Measurements from ENCODE around the gene PUS1. TPM values are rescaled to one million over a fixed set of nuclear protein-coding genes. Genes with fewer than 3 reads are reported as not detected.

The PUS1 gene
- total and polyA plus RNA-seq, 3 donors from 2014 or later, result 16.9 to 26.0 (median 25.2) TPM

DNA sequence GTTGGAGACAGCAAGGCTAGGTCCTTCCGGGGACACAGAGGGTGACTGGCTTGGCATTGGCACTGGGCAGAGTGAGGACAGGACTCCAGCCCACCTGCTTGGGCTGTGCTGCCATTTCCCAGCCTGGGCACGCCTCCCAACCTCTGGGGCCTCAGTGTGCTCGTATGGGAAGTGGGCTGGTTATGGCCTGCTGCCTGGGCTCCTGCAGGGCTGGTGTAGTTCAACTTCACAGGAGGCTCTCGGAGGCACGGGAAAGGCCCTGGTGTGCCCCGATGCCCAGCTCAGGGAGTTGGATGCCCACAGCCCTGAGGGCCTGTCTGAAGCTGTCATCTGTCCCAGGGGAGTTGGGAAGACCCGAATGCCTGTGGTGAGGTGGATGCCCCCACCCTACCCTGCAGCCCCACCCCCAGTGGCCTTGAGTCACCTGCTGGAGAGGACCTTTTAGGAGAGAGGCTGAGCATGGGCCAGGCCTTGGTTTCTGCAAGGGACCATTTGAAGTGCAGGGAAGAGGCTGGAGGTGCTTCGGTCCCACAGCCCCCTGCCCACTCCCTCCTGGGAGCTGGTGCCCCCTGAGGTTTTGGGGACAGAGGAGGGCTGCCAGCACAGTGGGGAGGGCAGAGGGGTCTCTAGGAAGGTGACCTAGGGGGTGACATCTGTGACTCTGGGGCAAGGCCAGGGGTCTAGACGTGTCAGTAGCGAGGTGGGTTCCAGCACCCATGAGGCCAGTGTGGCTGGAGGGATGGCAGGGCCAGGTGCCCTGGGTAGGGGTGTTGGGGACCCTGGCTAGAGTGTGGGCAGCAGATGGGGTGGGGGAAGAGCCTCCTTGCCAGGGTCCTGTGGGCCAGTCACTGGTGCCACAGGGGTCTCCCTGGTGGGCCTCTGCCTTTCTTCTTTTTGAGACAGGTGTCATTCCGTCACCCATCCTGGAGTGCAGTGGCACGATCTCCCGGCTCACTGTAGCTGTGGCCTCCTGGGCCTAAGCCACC is 25.5 kb upstream of the PUS1 start:
- Histone ChIP-seq H3K27me3 (no peaks in the 10 kb centered on the region), H3K4me1 (peaks cover 17% of the 10 kb centered on the region), H3K9me3 (no peaks in the 10 kb centered on the region), H3K36me3 (ENCODE audit: low read depth, missing control alignments) (no peaks in the 10 kb centered on the region), H3K27ac (no peak overlapping the region), H3K4me3 (no peak overlapping the region)
- DNase-seq, result no peak
- TF ChIP-seq POLR2A (IDR thresholded peaks at IDR 0.05), result no peak
- TF ChIP-seq, protein P1, sequence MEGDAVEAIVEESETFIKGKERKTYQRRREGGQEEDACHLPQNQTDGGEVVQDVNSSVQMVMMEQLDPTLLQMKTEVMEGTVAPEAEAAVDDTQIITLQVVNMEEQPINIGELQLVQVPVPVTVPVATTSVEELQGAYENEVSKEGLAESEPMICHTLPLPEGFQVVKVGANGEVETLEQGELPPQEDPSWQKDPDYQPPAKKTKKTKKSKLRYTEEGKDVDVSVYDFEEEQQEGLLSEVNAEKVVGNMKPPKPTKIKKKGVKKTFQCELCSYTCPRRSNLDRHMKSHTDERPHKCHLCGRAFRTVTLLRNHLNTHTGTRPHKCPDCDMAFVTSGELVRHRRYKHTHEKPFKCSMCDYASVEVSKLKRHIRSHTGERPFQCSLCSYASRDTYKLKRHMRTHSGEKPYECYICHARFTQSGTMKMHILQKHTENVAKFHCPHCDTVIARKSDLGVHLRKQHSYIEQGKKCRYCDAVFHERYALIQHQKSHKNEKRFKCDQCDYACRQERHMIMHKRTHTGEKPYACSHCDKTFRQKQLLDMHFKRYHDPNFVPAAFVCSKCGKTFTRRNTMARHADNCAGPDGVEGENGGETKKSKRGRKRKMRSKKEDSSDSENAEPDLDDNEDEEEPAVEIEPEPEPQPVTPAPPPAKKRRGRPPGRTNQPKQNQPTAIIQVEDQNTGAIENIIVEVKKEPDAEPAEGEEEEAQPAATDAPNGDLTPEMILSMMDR (IDR thresholded peaks at IDR 0.05), result no peak
- intact Hi-C loops (cut with DNase I; ENCODE audit: low total_unique reads), result no loop called here
- 88 to 94% methylated on average over 3 to 12 of the region's 13 CpGs for WGBS, 2 donors

DNA sequence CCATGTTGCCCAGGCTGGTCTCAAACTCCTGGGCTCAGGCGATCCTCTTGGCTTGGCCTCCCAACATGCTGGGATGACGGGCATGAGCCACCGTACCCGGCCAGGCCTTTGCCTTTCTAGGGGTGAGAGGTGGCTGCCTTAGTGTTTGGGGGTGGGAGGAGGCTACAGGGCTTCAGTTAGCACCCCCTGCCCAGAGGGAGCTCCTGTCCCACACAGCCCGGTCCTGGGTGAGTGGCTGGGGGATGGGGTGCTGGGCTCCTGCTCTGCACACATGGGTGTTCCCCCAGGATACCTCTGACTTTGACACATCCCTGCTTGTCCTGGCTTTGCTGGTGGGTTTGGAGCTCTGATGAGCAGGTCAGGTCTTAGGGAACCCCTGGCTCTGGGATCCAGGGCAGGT is 24.7 kb upstream of the PUS1 start:
- WGBS, 2 donors, result 83 to 91% methylated on average over 4 to 5 of the region's 5 CpGs
- H3K27me3 ChIP-seq, result no peaks in the 10 kb centered on the region
- DNase-seq, result no peak
- no peaks in the 10 kb centered on the region for H3K9me3 ChIP-seq
- no peak overlapping the region for H3K27ac ChIP-seq
- intact Hi-C loops (cut with DNase I; ENCODE audit: low total_unique reads), result no loop called here
- no peaks in the 10 kb centered on the region for H3K36me3 ChIP-seq (ENCODE audit: low read depth, missing control alignments)
- H3K4me1 ChIP-seq, result peaks cover 17% of the 10 kb centered on the region
- H3K4me3 ChIP-seq, result no peak overlapping the region
- TF ChIP-seq POLR2A (IDR thresholded peaks at IDR 0.05), result no peak
- TF ChIP-seq, protein P1 (IDR thresholded peaks at IDR 0.05), result no peak

DNA sequence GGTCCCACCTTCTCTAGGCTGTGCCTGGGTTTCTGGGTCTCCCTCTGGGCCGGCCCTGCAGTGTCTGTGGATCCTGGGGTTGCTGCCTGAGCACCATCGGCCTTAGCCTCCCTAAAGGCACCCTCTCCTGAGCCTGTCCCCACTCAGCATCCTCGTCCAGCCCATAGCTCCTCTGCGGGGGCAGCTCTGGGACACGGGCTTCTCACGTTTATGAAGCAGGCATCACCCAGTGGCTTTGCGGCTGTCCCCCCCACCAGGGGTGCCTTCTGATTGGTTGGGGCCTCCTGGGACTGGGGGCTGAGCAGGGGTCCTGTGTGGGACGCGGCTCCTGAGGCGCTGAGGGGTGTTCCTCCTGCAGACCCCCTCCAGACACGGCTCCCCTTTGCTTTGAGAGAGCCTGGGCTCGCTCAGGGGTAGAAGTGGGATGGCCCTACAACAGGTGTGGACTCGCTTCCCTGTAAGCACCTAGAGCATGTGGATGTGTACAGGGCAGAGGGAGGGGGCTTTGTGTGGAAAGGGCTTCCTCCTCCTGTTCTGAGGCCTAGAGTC is 23.9 kb upstream of the PUS1 start:
- no peak for DNase-seq

GRCh38 chr12:131905630-131906091 is 23.4 kb upstream of the PUS1 start:
- no peak overlapping the region for H3K27ac ChIP-seq
- H3K4me3 ChIP-seq, result no peak overlapping the region
- H3K36me3 ChIP-seq (ENCODE audit: low read depth, missing control alignments), result no peaks in the 10 kb centered on the region
- TF ChIP-seq POLR2A (IDR thresholded peaks at IDR 0.05), result no peak
- TF ChIP-seq, protein P1 (IDR thresholded peaks at IDR 0.05), result no peak
- no peaks in the 10 kb centered on the region for H3K27me3 ChIP-seq
- intact Hi-C loops (cut with DNase I; ENCODE audit: low total_unique reads), result no loop called here
- DNase-seq, result no peak
- whole genome bisulfite sequencing, 2 donors, result 88 to 93% methylated on average over 14 to 15 of the region's 15 CpGs
- peaks cover 17% of the 10 kb centered on the region for H3K4me1 ChIP-seq
- H3K9me3 ChIP-seq, result no peaks in the 10 kb centered on the region

More for the DNA sequence above, 23.9 kb upstream of the PUS1 start:
- Histone ChIP-seq H3K27me3 (no peaks in the 10 kb centered on the region), H3K4me3 (no peak overlapping the region), H3K36me3 (ENCODE audit: low read depth, missing control alignments) (no peaks in the 10 kb centered on the region), H3K9me3 (no peaks in the 10 kb centered on the region), H3K4me1 (peaks cover 17% of the 10 kb centered on the region), H3K27ac (no peak overlapping the region)
- WGBS, 2 donors, result 85 to 89% methylated on average over 4 to 13 of the region's 13 CpGs
- intact Hi-C loops (cut with DNase I; ENCODE audit: low total_unique reads), result no loop called here
- TF ChIP-seq, protein P1 (IDR thresholded peaks at IDR 0.05), result no peak
- TF ChIP-seq POLR2A (IDR thresholded peaks at IDR 0.05), result no peak
